ENCODE results near the gene RHOXF2. TPM values are rescaled to one million over a fixed set of nuclear protein-coding genes. Genes with fewer than 3 reads are reported as not detected.
"Not testable (repeated sequence)": the region's sequence is repeated elsewhere in the genome, so short reads cannot be mapped to it uniquely, and the experiment has no call there.

The RHOXF2 gene, protein sequence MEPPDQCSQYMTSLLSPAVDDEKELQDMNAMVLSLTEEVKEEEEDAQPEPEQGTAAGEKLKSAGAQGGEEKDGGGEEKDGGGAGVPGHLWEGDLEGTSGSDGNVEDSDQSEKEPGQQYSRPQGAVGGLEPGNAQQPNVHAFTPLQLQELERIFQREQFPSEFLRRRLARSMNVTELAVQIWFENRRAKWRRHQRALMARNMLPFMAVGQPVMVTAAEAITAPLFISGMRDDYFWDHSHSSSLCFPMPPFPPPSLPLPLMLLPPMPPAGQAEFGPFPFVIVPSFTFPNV
- total RNA-seq (not detected), polyA plus RNA-seq (not detected)
- long read RNA-seq, donor 1 = 0 reads
- long read RNA-seq, donor 2 = 0 reads
- long read RNA-seq, donor 3 = 0 reads
- long read RNA-seq, donor 4 = 0 reads

DNA sequence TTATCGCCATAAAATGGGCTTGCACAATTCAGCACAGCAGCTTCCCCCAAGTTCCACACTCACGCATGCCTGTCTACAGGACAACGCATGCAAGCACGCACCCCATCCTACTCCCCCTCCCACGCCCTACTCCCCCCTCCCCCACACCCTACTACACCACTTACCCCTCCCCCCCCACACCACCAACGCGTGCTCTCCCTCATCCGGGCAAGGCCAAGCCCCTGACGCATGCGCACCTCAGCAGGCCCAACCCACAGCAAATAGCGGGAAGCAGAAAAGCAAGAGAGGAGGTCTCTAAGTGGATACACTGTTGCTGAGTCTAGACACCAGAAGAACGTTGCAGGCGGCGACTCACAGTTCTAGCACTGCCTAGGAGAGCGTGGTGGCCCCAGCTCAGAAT is at the start of gene RHOXF2:
Gene RHOXF2, plus strand, starts transcription at position 301 of the 400 bp plus-strand sequence. CDS start 138 bp downstream, outside the sequence.
- DNase-seq; H3K9me3 ChIP-seq (ENCODE audit: control insufficient read depth, low read length); H3K4me3 ChIP-seq (ENCODE audit: low read length); H3K27me3 ChIP-seq (ENCODE audit: control insufficient read depth, insufficient read depth); H3K4me1 ChIP-seq (ENCODE audit: control insufficient read depth, insufficient read depth, low read length); ATAC-seq; H3K27ac ChIP-seq (ENCODE audit: low read length); intact Hi-C loops (cut with DNase I): not testable (repeated sequence)
- no CpG with 5 or more reads among the region's 15 CpGs for WGBS

DNA sequence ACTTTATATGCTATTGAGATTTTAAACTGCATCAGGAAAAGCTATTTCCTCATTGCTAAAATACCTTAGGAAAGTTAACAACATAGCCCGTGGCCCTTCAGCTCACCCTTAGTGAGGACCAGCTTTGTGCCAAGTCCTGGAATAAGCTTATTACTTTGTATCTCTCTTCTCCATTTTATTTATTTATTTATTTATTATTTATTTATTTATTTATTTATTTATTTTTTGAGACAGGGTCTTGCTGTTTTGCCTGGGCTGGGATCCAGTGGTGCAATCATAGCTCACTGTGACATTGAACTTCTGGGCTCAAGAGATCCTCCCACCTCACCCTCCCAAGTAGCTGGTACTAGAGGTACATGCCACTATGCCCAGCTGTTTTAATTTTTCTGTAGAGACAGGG is 49.0 kb upstream of the RHOXF2 start:
- no peak overlapping the region for H3K27ac ChIP-seq (ENCODE audit: low read length)
- H3K4me3 ChIP-seq (ENCODE audit: low read length) = no peak overlapping the region
- WGBS = 78% methylated on average over 1 of the region's 1 CpG
- H3K9me3 ChIP-seq (ENCODE audit: control insufficient read depth, low read length) = no peaks in the 10 kb centered on the region
- no peaks in the 10 kb centered on the region for H3K27me3 ChIP-seq (ENCODE audit: control insufficient read depth, insufficient read depth)
- no peaks in the 10 kb centered on the region for H3K4me1 ChIP-seq (ENCODE audit: control insufficient read depth, insufficient read depth, low read length)
- intact Hi-C loops (cut with DNase I) = no loop called here
- no peak for ATAC-seq
- DNase-seq = no peak

DNA sequence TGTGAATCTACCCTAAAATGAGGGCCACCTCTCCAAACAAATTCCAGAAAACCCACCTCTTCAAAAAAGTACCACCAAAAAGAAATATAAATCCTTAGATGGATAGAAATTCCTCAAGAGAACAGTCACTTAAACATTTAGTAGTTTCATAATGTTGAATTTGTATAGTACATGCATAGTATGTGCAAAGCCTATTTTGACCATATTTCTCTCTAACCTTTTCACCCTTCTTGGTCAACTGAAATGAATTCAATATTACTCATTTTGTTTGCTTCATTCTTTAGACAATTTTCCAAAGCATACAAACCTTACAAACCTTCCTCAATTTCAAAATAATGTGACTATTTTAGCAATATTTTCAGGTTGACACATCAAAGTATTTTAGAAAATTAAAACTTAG is 46.8 kb upstream of the RHOXF2 start:
- DNase-seq (no peak), ATAC-seq (no peak)
- no peak overlapping the region for H3K4me3 ChIP-seq (ENCODE audit: low read length)
- H3K4me1 ChIP-seq (ENCODE audit: control insufficient read depth, insufficient read depth, low read length) = no peaks in the 10 kb centered on the region
- intact Hi-C loops (cut with DNase I) = no loop called here
- H3K9me3 ChIP-seq (ENCODE audit: control insufficient read depth, low read length) = no peaks in the 10 kb centered on the region
- H3K27ac ChIP-seq (ENCODE audit: low read length) = no peak overlapping the region
- H3K27me3 ChIP-seq (ENCODE audit: control insufficient read depth, insufficient read depth) = no peaks in the 10 kb centered on the region

DNA sequence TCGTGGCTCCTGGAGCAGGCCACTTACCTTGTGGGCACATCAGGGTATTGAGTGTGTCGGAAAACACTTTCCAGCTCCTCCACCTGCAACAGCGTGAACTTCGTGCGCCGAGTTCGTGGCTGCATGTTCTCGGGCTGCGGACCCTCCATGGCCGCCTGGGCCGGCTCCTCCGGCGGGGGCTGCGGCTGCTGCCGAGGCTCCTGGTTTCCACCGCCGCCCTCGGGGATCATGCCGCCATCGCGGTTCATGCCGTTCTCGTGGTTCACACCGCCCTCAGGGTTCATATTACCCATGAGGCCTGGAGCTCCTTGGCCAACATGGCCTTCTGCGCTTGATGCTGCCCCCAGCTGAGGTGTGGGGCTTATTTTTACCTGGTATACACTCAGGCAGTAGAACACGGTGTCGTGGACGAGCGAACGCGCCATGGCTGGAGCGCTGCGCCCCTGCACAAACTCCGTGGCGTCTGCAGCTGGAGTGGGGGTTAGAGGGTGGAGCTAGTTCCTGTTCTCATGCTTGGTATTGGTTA is 42.9 kb upstream of the RHOXF2 start, which contains the start of gene RHOXF1:
Gene RHOXF1, minus strand, starts transcription at position 476 of the 526 bp plus-strand sequence. Its CDS starts 51 bp downstream, at position 425.
- Histone ChIP-seq H3K4me1 (ENCODE audit: control insufficient read depth, insufficient read depth, low read length) (no peaks in the 10 kb centered on the region), H3K27ac (ENCODE audit: low read length) (no peak within 1 kb of the TSS), H3K9me3 (ENCODE audit: control insufficient read depth, low read length) (no peaks in the 10 kb centered on the region), H3K4me3 (ENCODE audit: low read length) (no peak within 1 kb of the TSS), H3K27me3 (ENCODE audit: control insufficient read depth, insufficient read depth) (no peaks in the 10 kb centered on the region)
- no peak for DNase-seq
- WGBS = 97% methylated on average over 35 of the region's 35 CpGs
- intact Hi-C loops (cut with DNase I) = no loop called here
- ATAC-seq = no peak

DNA sequence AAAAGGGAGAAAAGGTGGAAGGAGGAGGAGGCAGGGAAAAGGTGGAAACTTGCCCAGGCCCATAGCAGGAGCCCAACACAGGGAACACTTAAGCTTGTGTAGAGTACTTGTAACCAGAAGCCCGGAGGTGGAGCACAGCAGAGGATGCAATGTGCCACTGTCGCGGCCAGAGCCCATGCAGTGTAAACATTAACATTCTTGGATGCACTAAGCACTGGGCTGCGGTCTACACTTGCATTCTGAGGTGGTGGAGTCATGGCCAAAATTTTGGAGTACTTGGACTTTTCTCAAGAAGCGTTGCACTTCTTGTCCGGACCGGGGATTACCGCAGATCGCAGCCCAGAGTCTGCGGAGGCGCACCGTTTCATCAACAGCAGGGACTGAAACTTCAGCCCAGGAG is 38.2 kb upstream of the RHOXF2 start:
- Histone ChIP-seq H3K27ac (ENCODE audit: low read length) (no peak overlapping the region), H3K9me3 (ENCODE audit: control insufficient read depth, low read length) (no peaks in the 10 kb centered on the region), H3K27me3 (ENCODE audit: control insufficient read depth, insufficient read depth) (no peaks in the 10 kb centered on the region), H3K4me3 (ENCODE audit: low read length) (no peak overlapping the region), H3K4me1 (ENCODE audit: control insufficient read depth, insufficient read depth, low read length) (no peaks in the 10 kb centered on the region)
- intact Hi-C loops (cut with DNase I) = no loop called here
- DNase-seq (no peak), ATAC-seq (no peak)
- WGBS = 85% methylated on average over 12 of the region's 12 CpGs

DNA sequence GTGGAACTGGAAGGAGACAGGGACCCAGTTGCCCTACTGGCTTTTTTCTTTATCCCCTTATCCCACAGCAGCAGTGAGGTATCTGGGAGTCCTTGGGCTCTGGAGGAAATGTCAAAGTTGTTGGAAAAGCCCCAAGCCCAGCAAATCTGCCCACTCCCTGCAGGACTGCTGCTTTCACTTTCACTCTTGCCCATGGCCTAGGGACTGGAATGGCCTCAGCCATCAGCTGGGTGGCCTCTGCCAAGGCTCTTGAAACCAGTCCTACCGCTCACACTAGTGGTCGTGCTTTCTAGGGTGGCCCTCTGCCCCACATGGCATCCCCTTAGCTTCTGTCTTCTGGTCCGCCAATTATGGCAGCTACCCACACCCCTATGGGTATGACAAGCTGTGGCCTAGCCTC is 33.0 kb upstream of the RHOXF2 start:
- peak overlapping the region; percentile 37 for H3K27ac ChIP-seq (ENCODE audit: low read length)
- H3K27me3 ChIP-seq (ENCODE audit: control insufficient read depth, insufficient read depth) = no peaks in the 10 kb centered on the region
- peak; percentile 75 to 83 for ATAC-seq
- peaks cover 4% of the 10 kb centered on the region for H3K4me1 ChIP-seq (ENCODE audit: control insufficient read depth, insufficient read depth, low read length)
- intact Hi-C loops (cut with DNase I) = no loop called here
- peak in 2 of 3 donors; percentile 60 to 64 for DNase-seq
- H3K4me3 ChIP-seq (ENCODE audit: low read length) = no peak overlapping the region
- 90% methylated on average over 3 of the region's 3 CpGs for WGBS
- H3K9me3 ChIP-seq (ENCODE audit: control insufficient read depth, low read length) = no peaks in the 10 kb centered on the region

DNA sequence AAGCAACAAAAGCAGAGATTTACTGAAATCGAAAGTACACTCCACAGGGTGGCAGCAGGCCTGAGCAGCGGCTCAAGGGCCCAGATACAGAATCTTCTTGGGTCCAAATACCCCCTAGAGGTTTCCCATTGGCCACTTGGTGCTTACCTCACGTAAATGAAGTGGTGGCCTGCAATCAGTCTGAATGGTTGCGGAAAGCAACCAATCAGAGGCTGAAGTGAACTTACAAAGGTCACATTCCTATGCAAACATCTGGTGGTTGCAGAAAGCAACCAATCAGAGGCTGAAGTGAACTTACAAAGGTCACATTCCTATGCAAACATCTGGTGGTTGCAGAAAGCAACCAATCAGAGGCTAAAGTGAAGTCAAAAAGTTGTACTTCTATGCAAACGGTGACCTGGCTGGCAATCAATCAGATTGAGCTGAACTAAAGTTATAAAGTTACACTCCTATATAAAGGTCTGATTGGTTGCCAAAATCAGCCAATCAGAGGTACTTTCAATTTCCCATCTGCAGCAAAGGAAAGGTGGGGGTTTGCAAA is 30.0 kb upstream of the RHOXF2 start:
- H3K9me3 ChIP-seq (ENCODE audit: control insufficient read depth, low read length); DNase-seq; H3K27ac ChIP-seq (ENCODE audit: low read length); intact Hi-C loops (cut with DNase I); H3K27me3 ChIP-seq (ENCODE audit: control insufficient read depth, insufficient read depth); H3K4me3 ChIP-seq (ENCODE audit: low read length); ATAC-seq; H3K4me1 ChIP-seq (ENCODE audit: control insufficient read depth, insufficient read depth, low read length): not testable (repeated sequence)
- 92% methylated on average over 5 of the region's 5 CpGs for WGBS

DNA sequence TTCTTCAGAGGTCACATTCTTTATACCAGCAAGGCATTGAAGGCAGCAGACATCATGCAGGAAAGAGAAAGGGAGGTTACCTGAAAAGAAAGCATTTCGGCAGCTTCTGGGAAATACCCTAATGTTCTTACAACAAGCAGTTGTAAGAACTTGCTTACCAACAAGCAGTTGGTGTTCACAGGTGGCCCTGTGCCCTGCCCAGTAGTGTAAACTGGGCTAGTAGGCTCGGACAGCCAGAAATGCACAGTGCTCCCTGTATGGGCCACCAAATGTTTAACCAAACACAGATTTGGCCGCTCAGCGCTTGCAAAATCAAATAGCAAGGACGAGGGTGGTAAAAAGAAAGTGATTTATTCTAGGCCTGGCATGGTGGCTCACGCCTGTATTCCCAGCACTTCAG is 22.3 kb upstream of the RHOXF2 start:
- Histone ChIP-seq H3K27ac (ENCODE audit: low read length) (no peak overlapping the region), H3K9me3 (ENCODE audit: control insufficient read depth, low read length) (no peaks in the 10 kb centered on the region), H3K4me3 (ENCODE audit: low read length) (no peak overlapping the region), H3K27me3 (ENCODE audit: control insufficient read depth, insufficient read depth) (no peaks in the 10 kb centered on the region), H3K4me1 (ENCODE audit: control insufficient read depth, insufficient read depth, low read length) (no peaks in the 10 kb centered on the region)
- DNase-seq (no peak), ATAC-seq (no peak)
- 88% methylated on average over 6 of the region's 6 CpGs for WGBS
- intact Hi-C loops (cut with DNase I) = no loop called here

DNA sequence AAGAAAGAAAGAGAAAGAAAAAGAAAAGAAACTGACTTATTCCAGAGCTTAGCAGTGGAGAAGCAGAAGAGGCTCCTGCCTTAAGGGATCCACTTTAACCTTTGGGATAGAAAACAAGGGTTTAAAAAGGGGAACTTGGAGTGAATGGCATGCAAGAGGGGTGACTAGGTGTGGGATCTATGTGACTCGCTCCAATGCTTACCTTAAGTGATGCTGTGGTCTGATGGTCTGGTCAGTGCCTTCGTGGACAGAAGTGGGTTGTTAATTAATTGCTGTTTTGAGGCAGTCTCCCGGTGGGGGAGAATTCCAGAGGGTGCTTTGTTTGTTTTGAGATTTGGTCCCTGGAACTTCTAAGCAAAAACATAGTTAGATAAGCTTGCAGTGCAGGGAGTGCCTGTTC is 21.6 kb upstream of the RHOXF2 start:
- H3K4me3 ChIP-seq (ENCODE audit: low read length) = no peak overlapping the region
- H3K27me3 ChIP-seq (ENCODE audit: control insufficient read depth, insufficient read depth) = no peaks in the 10 kb centered on the region
- DNase-seq = no peak
- no peaks in the 10 kb centered on the region for H3K4me1 ChIP-seq (ENCODE audit: control insufficient read depth, insufficient read depth, low read length)
- H3K27ac ChIP-seq (ENCODE audit: low read length) = no peak overlapping the region
- intact Hi-C loops (cut with DNase I) = no loop called here
- no peaks in the 10 kb centered on the region for H3K9me3 ChIP-seq (ENCODE audit: control insufficient read depth, low read length)
- no peak for ATAC-seq
- 57% methylated on average over 3 of the region's 3 CpGs for WGBS

DNA sequence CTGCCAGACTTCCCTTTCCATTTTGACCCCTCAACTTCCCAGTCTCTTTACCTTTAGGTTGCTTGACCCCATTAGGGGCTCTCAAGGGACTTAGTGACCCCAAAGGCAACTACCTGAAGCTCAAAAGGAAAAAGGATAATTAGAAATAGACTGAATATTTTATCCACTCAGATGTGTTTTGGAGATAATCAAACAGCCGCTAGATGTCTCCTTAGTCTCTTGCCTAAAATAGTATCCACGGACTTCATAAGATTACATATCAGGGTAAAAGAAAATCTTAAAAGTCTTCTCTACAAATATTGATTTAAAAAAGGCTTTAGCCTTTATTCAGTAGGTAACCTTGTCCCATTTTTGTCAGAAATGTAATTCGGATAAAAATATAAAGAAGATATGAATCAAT is 21.0 kb upstream of the RHOXF2 start:
- H3K4me3 ChIP-seq (ENCODE audit: low read length) = no peak overlapping the region
- intact Hi-C loops (cut with DNase I) = no loop called here
- H3K9me3 ChIP-seq (ENCODE audit: control insufficient read depth, low read length) = no peaks in the 10 kb centered on the region
- H3K4me1 ChIP-seq (ENCODE audit: control insufficient read depth, insufficient read depth, low read length) = no peaks in the 10 kb centered on the region
- 61% methylated on average over 3 of the region's 3 CpGs for WGBS
- no peaks in the 10 kb centered on the region for H3K27me3 ChIP-seq (ENCODE audit: control insufficient read depth, insufficient read depth)
- no peak for DNase-seq
- ATAC-seq = no peak
- H3K27ac ChIP-seq (ENCODE audit: low read length) = no peak overlapping the region

DNA sequence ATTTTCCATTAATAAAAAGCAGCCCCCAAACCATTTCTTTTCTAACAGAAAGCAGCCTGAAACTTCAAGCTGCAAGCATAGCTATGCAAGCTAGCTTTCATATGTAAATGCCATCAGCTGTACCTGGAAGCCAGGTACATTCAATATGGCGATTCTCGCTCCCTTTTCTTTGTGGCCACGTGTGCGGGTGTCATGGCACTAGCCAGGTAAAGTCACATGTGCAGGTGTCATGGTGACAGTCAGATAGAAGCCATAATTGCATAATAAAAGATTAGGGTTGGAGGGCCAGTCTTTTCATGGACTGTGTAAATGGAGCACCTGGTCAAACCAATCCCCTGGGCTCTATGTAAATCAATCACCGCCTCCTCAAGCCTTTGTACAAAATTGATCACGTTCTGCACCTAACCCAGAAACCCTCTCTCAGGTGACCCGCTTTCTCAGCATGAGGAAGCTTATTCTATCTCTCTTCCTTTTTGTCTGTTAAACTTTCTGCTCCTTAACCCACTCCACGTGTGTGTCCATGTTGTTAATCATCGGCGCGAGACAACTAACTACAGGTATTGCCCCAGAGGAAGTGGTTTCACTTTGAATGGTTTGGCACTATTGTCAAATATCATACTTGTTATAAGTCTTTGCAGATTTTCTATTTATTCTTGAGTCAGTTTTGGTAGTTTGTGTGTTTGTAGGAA is 18.0 kb upstream of the RHOXF2 start:
- Histone ChIP-seq H3K4me1 (ENCODE audit: control insufficient read depth, insufficient read depth, low read length) (no peaks in the 10 kb centered on the region), H3K4me3 (ENCODE audit: low read length) (no peak overlapping the region), H3K27me3 (ENCODE audit: control insufficient read depth, insufficient read depth) (no peaks in the 10 kb centered on the region), H3K27ac (ENCODE audit: low read length) (no peak overlapping the region), H3K9me3 (ENCODE audit: control insufficient read depth, low read length) (no peaks in the 10 kb centered on the region)
- ATAC-seq (no peak), DNase-seq (no peak)
- intact Hi-C loops (cut with DNase I) = no loop called here
- WGBS = 85% methylated on average over 11 of the region's 11 CpGs
